Prostate gland (tissue), 2 donors: ENCODE data around the gene FCHO1. TPM values are rescaled to one million over a fixed set of nuclear protein-coding genes. Genes with fewer than 3 reads are reported as not detected.
A peak's percentile ranks its signal among the peaks of the same experiment; 100 is the strongest.

Source experiments
- DNase-seq: peaks from one replicate; pipeline ENCODE4 v3.0.0-alpha.2; 2019; ENCODE audit warnings: low spot score
- H3K27ac ChIP-seq, 2 donors: fragments of 200-600 bp; sonication (generic); 2 replicates each; pipeline ENCODE4 v1.5.1; 2017 to 2019
- H3K27me3 ChIP-seq: fragments of 200-600 bp; sonication (generic); replicated peaks from 2 replicates; pipeline ENCODE4 v1.5.1; 2019; ENCODE audit not compliant: insufficient read depth
- H3K36me3 ChIP-seq, 2 donors: fragments of 200-600 bp; sonication (generic); 1 replicate in 1 of 2; 2 replicates in 1 of 2; pipeline versions ENCODE4 v1.5.1 to v1.8.1; 2017 to 2019
- H3K4me1 ChIP-seq: fragments of 200-600 bp; sonication (generic); replicated peaks from 2 replicates; pipeline ENCODE4 v1.5.1; 2019
- H3K4me3 ChIP-seq, 2 donors: fragments of 200-600 bp; sonication (generic); 2 replicates each; pipeline ENCODE4 v1.5.1; 2017 to 2019
- H3K9me3 ChIP-seq: fragments of 200-600 bp; sonication (generic); 2 replicates; pipeline ENCODE4 v1.5.1; 2017
- POLR2A ChIP-seq: fragments of 450-650 bp; IDR thresholded peaks from one replicate; pipeline ENCODE4 v1.6.1; 2016; ENCODE audit warnings: antibody characterized with exemption, mild to moderate bottlenecking
- POLR2AphosphoS5 ChIP-seq: sonication (generic); formaldehyde crosslinking; IDR thresholded peaks from one replicate; pipeline ENCODE4 v1.6.1; 2017; ENCODE audit warnings: antibody characterized with exemption
- WGBS: methylation state at CpG from one replicate; pipeline ENCODE4 v1.1.5; 2018; 5-methylcytosine and 5-hydroxymethylcytosine counted together
- intact Hi-C: fragments of 100-400 bp; cut with DNase I; formaldehyde crosslinking; loops from one replicate; pipeline ENCODE4 v1.14.2; 2022
- total RNA-seq, 2 donors: library from RNA; depleted of rRNA; stranded (reverse); fragments of >200 nt; gene quantifications; one replicate each; pipeline ENCODE4 v1.1.0, GENCODE V29; 2016
- TF ChIP-seq, protein P1 (sequence below), 4 experiments: fragments of 200-600 bp in 2 of 4; fragments of 450-650 bp in 2 of 4; sonication (generic) in 2 of 4; IDR thresholded peaks; 1 replicate in 3 of 4; 2 replicates in 1 of 4; pipeline ENCODE4 v1.5.1; 2016 to 2019; ENCODE audit warnings: antibody characterized with exemption in 4 of 4, mild to moderate bottlenecking in 2 of 4, moderate library complexity in 2 of 4

The FCHO1 gene
- total RNA-seq, 2 donors from 2014 or later = 1.3 to 10.7 TPM

DNA sequence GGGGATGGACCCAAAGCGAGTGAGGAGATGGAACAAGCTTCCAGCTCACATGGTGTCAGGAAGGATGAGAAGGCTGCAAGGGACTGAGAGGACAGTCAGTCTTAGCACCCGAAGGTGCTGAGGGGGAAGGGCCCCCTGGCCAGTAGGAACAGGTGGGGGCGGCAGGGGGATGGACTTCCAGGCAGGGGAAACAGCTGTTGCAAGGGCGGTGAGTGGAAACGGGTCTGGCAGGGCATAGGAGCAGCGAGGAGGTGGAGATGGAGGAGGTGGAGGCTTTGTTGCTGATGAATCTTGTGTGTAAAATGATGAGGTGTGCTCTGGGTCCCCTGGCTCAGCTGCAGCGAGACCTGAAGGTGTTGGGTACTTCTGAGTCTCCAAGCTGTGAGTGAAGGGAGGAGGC lies 30.8 kb upstream of the FCHO1 start:
- Histone ChIP-seq H3K27me3 (no peaks in the 10 kb centered on the region), H3K4me1 (peaks cover 9% of the 10 kb centered on the region), H3K27ac (no peak overlapping the region), H3K36me3 (no peaks in the 10 kb centered on the region), H3K9me3 (no peaks in the 10 kb centered on the region), H3K4me3 (peak overlapping the region; percentile 71 to 81)
- 18% methylated on average over 7 of the region's 7 CpGs for WGBS
- TF ChIP-seq POLR2AphosphoS5 (no peak), POLR2A (no peak)
- TF ChIP-seq, protein P1, sequence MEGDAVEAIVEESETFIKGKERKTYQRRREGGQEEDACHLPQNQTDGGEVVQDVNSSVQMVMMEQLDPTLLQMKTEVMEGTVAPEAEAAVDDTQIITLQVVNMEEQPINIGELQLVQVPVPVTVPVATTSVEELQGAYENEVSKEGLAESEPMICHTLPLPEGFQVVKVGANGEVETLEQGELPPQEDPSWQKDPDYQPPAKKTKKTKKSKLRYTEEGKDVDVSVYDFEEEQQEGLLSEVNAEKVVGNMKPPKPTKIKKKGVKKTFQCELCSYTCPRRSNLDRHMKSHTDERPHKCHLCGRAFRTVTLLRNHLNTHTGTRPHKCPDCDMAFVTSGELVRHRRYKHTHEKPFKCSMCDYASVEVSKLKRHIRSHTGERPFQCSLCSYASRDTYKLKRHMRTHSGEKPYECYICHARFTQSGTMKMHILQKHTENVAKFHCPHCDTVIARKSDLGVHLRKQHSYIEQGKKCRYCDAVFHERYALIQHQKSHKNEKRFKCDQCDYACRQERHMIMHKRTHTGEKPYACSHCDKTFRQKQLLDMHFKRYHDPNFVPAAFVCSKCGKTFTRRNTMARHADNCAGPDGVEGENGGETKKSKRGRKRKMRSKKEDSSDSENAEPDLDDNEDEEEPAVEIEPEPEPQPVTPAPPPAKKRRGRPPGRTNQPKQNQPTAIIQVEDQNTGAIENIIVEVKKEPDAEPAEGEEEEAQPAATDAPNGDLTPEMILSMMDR (IDR thresholded peaks at IDR 0.05) = no peak
- no peak for DNase-seq
- intact Hi-C loops = no loop called here

DNA sequence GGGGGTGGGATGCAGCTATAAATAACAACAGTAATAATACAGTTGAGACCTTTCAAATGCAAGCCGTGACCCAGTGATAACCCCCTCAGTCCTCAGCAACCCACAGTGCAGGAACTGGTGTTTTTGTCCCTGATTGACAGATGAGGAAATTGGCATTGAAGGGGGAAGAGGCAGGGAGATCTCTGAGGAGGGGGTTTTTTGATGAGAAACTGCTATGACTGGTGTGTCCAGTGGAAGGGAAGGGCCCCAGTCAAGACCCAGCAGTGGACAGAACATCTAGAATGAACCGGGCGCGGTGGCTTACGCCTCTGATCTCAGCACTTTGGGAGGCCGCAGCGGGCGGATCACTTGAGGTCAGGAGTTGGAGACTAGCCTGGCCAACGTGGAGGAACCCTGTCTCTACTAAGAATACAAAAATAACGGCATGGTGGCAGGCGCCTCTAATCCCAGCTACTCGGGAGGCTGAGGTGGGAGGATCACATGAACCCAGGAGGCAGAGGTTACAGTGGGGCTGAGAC lies 30.1 kb upstream of the FCHO1 start:
- Histone ChIP-seq H3K9me3 (no peaks in the 10 kb centered on the region), H3K4me1 (peaks cover 9% of the 10 kb centered on the region), H3K27ac (no peak overlapping the region), H3K36me3 (peaks cover 0 to 2% of the 10 kb centered on the region in 2 donors), H3K27me3 (no peaks in the 10 kb centered on the region), H3K4me3 (no peak overlapping the region)
- intact Hi-C loops = no loop called here
- TF ChIP-seq POLR2A (no peak), POLR2AphosphoS5 (no peak)
- TF ChIP-seq, protein P1 (IDR thresholded peaks at IDR 0.05) = no peak
- WGBS = 84% methylated on average over 12 of the region's 12 CpGs
- no peak for DNase-seq

DNA sequence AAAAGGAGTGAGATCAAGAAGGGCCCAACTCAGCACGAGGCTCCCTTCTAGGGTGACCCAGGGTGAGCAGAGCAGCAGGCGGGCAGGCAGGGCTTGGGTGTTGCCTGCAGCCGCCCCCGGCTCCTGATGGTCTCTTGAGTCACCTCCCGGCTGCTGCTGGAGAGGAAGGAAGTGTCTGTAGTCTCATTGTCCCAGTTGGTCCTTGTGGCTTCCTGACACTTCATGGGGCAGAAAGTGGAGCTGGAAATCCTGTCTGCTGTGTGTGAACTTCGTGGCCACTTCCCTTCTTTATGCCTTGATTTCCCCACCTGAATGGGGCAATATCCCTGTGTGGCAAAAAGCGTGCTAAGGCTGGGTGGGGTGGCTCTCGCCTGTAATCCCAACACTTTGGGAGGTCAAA lies 29.5 kb upstream of the FCHO1 start:
- intact Hi-C loops = no loop called here
- Histone ChIP-seq H3K27me3 (no peaks in the 10 kb centered on the region), H3K36me3 (peaks cover 0 to 8% of the 10 kb centered on the region in 2 donors), H3K4me1 (peaks cover 9% of the 10 kb centered on the region), H3K4me3 (no peak overlapping the region), H3K9me3 (no peaks in the 10 kb centered on the region), H3K27ac (no peak overlapping the region)
- 66% methylated on average over 8 of the region's 8 CpGs for WGBS
- TF ChIP-seq POLR2A = no peak
- TF ChIP-seq, protein P1 (IDR thresholded peaks at IDR 0.05) = no peak
- TF ChIP-seq POLR2AphosphoS5 = no peak
- no peak for DNase-seq

DNA sequence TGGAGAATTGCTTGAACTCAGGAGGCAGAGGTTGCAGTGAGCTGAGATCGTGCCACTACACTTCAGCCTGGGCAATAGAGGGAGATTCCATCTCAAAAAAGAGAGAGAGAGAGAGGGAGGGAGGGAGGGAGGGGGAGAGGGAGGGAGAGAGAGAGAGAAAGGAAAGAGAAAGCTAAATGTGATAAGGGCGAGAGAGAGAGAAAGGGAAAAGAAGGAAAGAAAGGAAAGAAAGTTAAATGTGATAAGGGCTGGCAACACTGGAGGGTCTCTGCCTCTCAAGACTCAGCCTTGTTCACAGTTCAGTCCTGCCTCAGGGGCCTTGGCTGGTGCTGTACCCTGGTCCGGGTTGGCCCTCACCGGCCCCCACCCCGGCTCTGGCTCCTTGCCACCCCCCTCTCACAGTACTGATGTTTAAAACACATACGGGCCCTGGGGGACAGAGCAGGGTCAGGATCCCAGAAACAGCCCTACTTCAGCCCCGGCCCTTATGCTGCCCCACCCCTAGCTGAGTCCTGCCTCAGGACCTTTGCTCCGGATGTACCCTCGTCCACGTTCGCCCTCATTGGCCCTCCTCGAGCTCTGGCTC lies 28.5 kb upstream of the FCHO1 start:
- H3K4me3 ChIP-seq = no peak overlapping the region
- no peaks in the 10 kb centered on the region for H3K27me3 ChIP-seq
- H3K27ac ChIP-seq = no peak overlapping the region
- 86% methylated on average over 12 of the region's 12 CpGs for WGBS
- intact Hi-C loops = no loop called here
- H3K36me3 ChIP-seq = peaks cover 0 to 18% of the 10 kb centered on the region in 2 donors
- no peak for DNase-seq
- no peaks in the 10 kb centered on the region for H3K9me3 ChIP-seq
- peaks cover 9% of the 10 kb centered on the region for H3K4me1 ChIP-seq
- TF ChIP-seq POLR2AphosphoS5 (no peak), POLR2A (no peak)
- TF ChIP-seq, protein P1 (IDR thresholded peaks at IDR 0.05) = no peak

DNA sequence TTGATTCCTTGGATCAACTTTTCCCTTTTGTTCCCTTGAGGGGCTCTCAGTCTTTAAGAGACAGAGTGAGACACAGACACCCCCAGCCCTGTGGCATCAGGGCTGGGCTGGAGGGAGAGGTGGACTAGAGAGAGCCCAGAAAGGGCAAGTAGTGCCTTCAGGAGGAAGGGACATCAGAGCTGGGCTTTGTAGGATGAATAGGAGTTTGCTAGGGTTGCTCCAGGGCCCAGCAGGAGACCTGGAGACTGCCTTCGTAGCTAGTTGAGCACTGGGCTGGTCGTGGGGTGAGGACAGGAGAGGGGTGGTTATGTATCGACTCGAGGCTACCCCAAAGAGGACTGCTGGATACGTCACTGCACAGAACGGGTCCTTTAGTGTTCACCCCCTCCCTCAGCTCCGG lies 26.6 kb upstream of the FCHO1 start:
- WGBS = 95% methylated on average over 7 of the region's 7 CpGs
- TF ChIP-seq POLR2AphosphoS5 = no peak
- TF ChIP-seq POLR2A = no peak
- TF ChIP-seq, protein P1 (IDR thresholded peaks at IDR 0.05) = no peak
- Histone ChIP-seq H3K4me1 (peaks cover 9% of the 10 kb centered on the region), H3K36me3 (peaks cover 0 to 19% of the 10 kb centered on the region in 2 donors), H3K9me3 (no peaks in the 10 kb centered on the region), H3K4me3 (no peak overlapping the region), H3K27me3 (no peaks in the 10 kb centered on the region), H3K27ac (no peak overlapping the region)
- intact Hi-C loops = no loop called here
- no peak for DNase-seq
